ENCODE data around the gene ATXN7.

DNA sequence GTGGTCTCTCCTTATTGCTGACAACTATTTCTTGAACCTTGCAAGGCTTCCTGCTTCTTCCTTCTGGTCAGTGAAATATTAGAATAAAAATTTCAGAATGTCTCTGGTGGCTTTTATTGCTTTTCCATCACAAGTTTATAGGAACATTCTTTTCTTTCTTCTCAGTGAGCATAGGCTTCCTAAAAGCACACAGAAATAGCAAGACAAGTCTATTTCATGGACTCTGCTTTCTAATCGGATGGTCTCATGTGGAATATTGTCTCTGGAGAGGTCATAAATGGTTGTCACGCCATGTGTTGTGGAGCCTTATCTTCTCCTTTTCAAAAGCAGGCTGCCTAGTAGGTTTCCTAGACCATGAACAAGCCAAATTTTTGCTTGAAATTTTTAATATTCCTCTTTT lies 169.4 kb downstream of the ATXN7 start:
- TF ChIP-seq, protein P1, sequence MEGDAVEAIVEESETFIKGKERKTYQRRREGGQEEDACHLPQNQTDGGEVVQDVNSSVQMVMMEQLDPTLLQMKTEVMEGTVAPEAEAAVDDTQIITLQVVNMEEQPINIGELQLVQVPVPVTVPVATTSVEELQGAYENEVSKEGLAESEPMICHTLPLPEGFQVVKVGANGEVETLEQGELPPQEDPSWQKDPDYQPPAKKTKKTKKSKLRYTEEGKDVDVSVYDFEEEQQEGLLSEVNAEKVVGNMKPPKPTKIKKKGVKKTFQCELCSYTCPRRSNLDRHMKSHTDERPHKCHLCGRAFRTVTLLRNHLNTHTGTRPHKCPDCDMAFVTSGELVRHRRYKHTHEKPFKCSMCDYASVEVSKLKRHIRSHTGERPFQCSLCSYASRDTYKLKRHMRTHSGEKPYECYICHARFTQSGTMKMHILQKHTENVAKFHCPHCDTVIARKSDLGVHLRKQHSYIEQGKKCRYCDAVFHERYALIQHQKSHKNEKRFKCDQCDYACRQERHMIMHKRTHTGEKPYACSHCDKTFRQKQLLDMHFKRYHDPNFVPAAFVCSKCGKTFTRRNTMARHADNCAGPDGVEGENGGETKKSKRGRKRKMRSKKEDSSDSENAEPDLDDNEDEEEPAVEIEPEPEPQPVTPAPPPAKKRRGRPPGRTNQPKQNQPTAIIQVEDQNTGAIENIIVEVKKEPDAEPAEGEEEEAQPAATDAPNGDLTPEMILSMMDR (IDR thresholded peaks at IDR 0.05), result no peak
- TF ChIP-seq POLR2A (IDR thresholded peaks at IDR 0.05), result no peak

Data from esophagus squamous epithelium (tissue), 4 donors.